A673 (cell line): ENCODE data around the gene ADARB2. TPM values are rescaled to one million over a fixed set of nuclear protein-coding genes. Genes with fewer than 3 reads are reported as not detected.

ENCODE experiments used
- BruUV-seq: library from RNA; stranded (reverse); fragments of 400-500 nt; replicated peaks from 2 replicates; lab custom pipeline; 2021; lab: Mats Ljungman, UMichigan
- CTCF ChIA-PET: fragments of 300-600 bp; sonication (Branson Sonifier 250); formaldehyde crosslinking; loops from one replicate; lab custom pipeline; 2022; ENCODE audit warnings: antibody characterized with exemption; lab: Charles Lee
- POLR2A ChIA-PET: fragments of 300-600 bp; sonication (Branson Sonifier 250); formaldehyde crosslinking; loops from one replicate; lab custom pipeline; 2022; ENCODE audit warnings: antibody characterized with exemption; ENCODE audit not compliant: low non-redundant PET; lab: Charles Lee
- DNase-seq: peaks from one replicate; pipeline ENCODE4 v3.0.0-alpha.2; 2015; ENCODE audit warnings: low spot score
- H3K27ac ChIP-seq: fragments of 200-600 bp; sonication (generic); 2 replicates; pipeline ENCODE4 v1.5.1; 2016; ENCODE audit warnings: mixed run types, low read depth, mild to moderate bottlenecking, mixed read lengths, antibody characterized with exemption, low read length; ENCODE audit not compliant: poor library complexity, severe bottlenecking
- H3K27me3 ChIP-seq: fragments of 200-600 bp; sonication (generic); replicated peaks from 2 replicates; pipeline ENCODE4 v1.6.1; 2017; ENCODE audit warnings: mixed run types, low read depth, mild to moderate bottlenecking, mixed read lengths, antibody characterized with exemption, low read length; ENCODE audit not compliant: insufficient read depth, poor library complexity
- H3K36me3 ChIP-seq: fragments of 200-600 bp; sonication (generic); 2 replicates; pipeline ENCODE4 v1.6.1; 2016; ENCODE audit warnings: mixed run types, mild to moderate bottlenecking, mixed read lengths, antibody characterized with exemption, low read length; ENCODE audit not compliant: insufficient read depth, poor library complexity, severe bottlenecking
- H3K4me1 ChIP-seq: fragments of 200-600 bp; sonication (generic); 2 replicates; pipeline ENCODE4 v1.6.1; 2017; ENCODE audit warnings: mixed run types, mild to moderate bottlenecking, mixed read lengths, antibody characterized with exemption, low read length; ENCODE audit not compliant: insufficient read depth, poor library complexity, severe bottlenecking
- H3K4me3 ChIP-seq: fragments of 200-600 bp; sonication (generic); 2 replicates; pipeline ENCODE4 v1.5.1; 2016; ENCODE audit warnings: low read depth, mixed run types, mild to moderate bottlenecking, mixed read lengths, low read length; ENCODE audit not compliant: poor library complexity, severe bottlenecking
- H3K9me3 ChIP-seq: fragments of 200-600 bp; sonication (generic); 2 replicates; pipeline ENCODE4 v1.6.1; 2016; ENCODE audit warnings: mixed run types, low read depth, mild to moderate bottlenecking, mixed read lengths, antibody characterized with exemption, low read length; ENCODE audit not compliant: poor library complexity, severe bottlenecking
- EZH2 ChIP-seq: fragments of 200-600 bp; sonication (generic); IDR thresholded peaks from 2 replicates; pipeline ENCODE4 v1.6.1; 2017; ENCODE audit warnings: borderline replicate concordance, low read depth, mild to moderate bottlenecking, mixed read lengths, antibody characterized with exemption, low read length; ENCODE audit not compliant: poor library complexity, severe bottlenecking
- intact Hi-C: fragments of 100-400 bp; cut with micrococcal nuclease; formaldehyde crosslinking; loops from one replicate; pipeline ENCODE4 v1.10.0; 2022; ENCODE audit not compliant: unreplicated experiment
- total RNA-seq: library from RNA; stranded (reverse); gene quantifications from 2 replicates; pipeline ENCODE4 v1.2.3, GENCODE V29; 2021
- TF ChIP-seq, protein P1 (sequence below): fragments of 300-800, 200-600 bp; sonication (generic); conservative IDR thresholded peaks from 2 replicates; pipeline ENCODE4 v1.5.1; 2017; ENCODE audit warnings: low read depth, mild to moderate bottlenecking, antibody characterized with exemption, low read length, moderate library complexity, mixed read lengths

ADARB2 gene
- total RNA-seq, 1 experiment from 2014 or later: not detected

DNA sequence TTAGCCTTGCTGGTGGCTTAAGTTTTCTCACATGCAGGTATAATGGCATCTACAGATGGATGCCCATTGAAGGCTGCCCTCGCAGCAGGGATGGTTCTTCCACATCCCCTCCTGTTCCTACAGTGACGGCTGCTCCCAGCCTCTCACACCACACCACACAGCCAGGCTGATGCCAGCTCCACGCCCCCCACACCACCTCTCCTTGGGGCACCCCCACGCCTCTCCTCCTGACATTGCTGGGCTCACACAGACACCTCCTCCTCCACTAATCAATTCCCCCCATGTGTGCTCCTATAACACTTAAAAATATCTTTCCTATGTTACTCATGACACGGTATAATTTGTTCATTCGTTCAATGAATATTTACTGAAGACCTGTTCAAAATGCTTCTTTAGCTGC lies 437.1 kb downstream of the ADARB2 start:
- CTCF ChIA-PET: no interaction called here
- Histone ChIP-seq H3K36me3 (no peaks in the 10 kb centered on the region), H3K27ac (no peak overlapping the region), H3K27me3 (peaks cover 65% of the 10 kb centered on the region), H3K9me3 (no peaks in the 10 kb centered on the region), H3K4me1 (no peaks in the 10 kb centered on the region), H3K4me3 (no peak overlapping the region)
- BruUV-seq: no TSS peak
- no peak for DNase-seq
- POLR2A ChIA-PET: no interaction called here
- intact Hi-C loops: no loop called here
- no peak for TF ChIP-seq EZH2
- TF ChIP-seq, protein P1, sequence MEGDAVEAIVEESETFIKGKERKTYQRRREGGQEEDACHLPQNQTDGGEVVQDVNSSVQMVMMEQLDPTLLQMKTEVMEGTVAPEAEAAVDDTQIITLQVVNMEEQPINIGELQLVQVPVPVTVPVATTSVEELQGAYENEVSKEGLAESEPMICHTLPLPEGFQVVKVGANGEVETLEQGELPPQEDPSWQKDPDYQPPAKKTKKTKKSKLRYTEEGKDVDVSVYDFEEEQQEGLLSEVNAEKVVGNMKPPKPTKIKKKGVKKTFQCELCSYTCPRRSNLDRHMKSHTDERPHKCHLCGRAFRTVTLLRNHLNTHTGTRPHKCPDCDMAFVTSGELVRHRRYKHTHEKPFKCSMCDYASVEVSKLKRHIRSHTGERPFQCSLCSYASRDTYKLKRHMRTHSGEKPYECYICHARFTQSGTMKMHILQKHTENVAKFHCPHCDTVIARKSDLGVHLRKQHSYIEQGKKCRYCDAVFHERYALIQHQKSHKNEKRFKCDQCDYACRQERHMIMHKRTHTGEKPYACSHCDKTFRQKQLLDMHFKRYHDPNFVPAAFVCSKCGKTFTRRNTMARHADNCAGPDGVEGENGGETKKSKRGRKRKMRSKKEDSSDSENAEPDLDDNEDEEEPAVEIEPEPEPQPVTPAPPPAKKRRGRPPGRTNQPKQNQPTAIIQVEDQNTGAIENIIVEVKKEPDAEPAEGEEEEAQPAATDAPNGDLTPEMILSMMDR: no peak

DNA sequence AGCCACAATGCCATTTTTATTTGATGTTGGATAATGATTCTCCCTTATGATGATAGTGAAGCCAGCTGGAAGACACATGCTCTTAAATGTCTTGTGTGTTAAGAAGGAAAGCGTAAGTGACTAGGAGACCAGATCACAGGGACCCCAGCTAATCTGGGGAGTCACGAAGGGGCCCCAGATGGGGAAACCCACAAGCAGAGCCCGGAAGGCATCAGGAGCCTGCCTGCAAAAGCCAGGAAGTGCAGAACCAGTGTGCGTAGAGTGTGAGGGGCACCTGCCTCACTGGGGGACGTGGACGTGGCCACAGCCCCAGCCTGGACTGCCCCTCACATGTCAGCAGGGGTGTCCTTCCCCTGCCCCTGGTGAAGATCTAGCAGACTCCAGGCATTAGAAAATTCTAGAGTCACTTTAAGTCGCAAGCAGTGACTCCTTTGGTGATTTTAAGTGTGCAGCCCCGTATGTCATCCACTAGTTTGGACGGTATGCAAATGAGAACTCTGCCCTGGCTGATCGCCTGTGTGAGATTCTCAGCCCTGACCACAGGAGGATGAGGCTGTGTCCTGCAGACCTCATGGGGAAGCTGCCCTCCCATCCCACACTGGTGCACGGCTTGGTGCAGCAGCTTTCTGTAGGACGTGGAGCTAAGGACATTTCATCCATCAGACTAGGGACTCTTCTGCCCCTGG lies 438.1 kb downstream of the ADARB2 start:
- Histone ChIP-seq H3K4me1 (no peaks in the 10 kb centered on the region), H3K4me3 (no peak overlapping the region), H3K27me3 (peaks cover 72% of the 10 kb centered on the region), H3K9me3 (no peaks in the 10 kb centered on the region), H3K36me3 (no peaks in the 10 kb centered on the region), H3K27ac (no peak overlapping the region)
- no TSS peak for BruUV-seq
- no peak for TF ChIP-seq EZH2
- TF ChIP-seq, protein P1: no peak
- ChIA-PET CTCF (no interaction called here), POLR2A (no interaction called here)
- no peak for DNase-seq
- intact Hi-C loops: no loop called here

DNA sequence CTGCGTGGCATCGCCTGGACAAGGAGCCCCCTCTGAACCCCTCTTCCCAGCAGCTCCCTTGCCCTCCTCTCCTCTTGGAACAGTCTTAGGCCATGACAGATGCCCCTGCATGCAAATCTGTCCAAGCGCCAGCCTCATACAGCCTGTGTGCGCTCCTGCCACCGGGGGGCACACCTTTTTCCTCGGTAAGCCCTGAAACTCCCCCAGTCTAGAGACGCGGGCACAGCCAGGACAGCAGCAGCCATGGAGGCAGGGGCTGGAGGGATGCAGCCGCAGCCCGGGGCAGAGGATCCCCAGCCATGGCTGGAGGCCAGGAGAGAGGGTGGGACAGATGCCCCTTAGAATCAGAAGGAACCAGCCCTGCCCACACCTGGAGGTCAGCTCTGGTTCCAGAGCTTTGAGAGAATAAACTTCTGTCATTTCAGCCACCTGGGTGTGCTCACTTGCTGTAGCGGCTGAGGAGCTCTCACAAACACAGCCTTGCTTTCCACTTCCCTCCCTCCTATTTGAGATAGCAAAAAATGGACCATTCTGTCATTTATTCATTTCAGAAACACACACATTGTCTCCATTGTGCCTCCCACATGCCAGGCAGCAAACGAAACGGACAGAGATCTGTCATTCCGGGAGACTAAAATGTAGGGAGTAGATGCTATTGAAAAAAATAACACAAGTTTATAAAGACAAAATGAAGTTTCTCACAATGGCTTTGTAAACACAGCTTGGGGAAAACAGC lies 439.6 kb downstream of the ADARB2 start:
- DNase-seq: no peak
- intact Hi-C loops: no loop called here
- no TSS peak for BruUV-seq
- Histone ChIP-seq H3K9me3 (no peaks in the 10 kb centered on the region), H3K4me1 (no peaks in the 10 kb centered on the region), H3K27me3 (peaks cover 85% of the 10 kb centered on the region), H3K36me3 (no peaks in the 10 kb centered on the region), H3K27ac (no peak overlapping the region), H3K4me3 (no peak overlapping the region)
- no peak for TF ChIP-seq EZH2
- TF ChIP-seq, protein P1: no peak
- ChIA-PET POLR2A (no interaction called here), CTCF (no interaction called here)
